Caki2 (cell line): Measurements from ENCODE around the gene SELPLG. TPM values are rescaled to one million over a fixed set of nuclear protein-coding genes. Genes with fewer than 3 reads are reported as not detected.

Experiments
- DNase-seq: peaks from one replicate; pipeline ENCODE4 v3.0.0-alpha.2; 2015; ENCODE audit warnings: low read depth
- in situ Hi-C: cut with HindIII; loops from 2 replicates; pipeline ENCODE4 v1.10.0; 2016; ENCODE audit warnings: low sequenced_read_pairs, low pct_unique_long_range_greater_than_20kb, mixed read lengths
- total RNA-seq: library from RNA; depleted of rRNA; stranded (reverse); fragments of >200 nt; shearing (Covaris generic); gene quantifications from 2 replicates; pipeline ENCODE4 v1.2.3, GENCODE V29; 2014; ENCODE audit warnings: low replicate concordance

Gene SELPLG
- total RNA-seq, 1 experiment from 2014 or later: not detected

GRCh38 chr12:108614041-108614440 lies 19.7 kb downstream of the SELPLG start:
- in situ Hi-C loops: no loop called here
- no peak for DNase-seq

GRCh38 chr12:108613548-108613947 lies 20.1 kb downstream of the SELPLG start:
- in situ Hi-C loops: no loop called here
- peak; percentile 71 for DNase-seq

DNA sequence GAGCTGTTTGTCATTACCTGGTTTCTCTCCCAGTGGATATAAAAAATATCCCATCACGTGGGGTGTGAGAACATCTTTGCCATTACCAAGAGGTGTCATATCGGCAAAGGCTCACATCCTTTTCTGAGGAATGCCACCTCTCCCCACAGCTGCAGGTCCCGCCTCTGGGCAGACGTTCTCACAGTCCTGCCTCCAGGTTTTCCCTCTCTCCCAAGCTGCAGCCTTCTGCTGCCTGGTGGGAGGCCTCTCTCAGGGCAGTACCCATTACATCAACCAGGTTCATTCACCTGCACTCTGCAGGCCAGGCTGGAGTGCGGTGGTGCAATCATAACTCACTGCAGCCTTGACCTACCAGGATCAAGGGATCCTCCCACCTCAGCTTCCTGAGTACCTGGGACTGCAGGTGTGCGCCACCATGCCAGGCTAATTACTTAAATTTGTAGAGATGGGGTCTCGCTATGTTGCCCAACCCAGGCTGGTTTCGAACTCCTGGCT lies 20.9 kb downstream of the SELPLG start:
- peak; percentile 51 for DNase-seq
- in situ Hi-C loops: no loop called here

GRCh38 chr12:108611884-108612415 lies 21.7 kb downstream of the SELPLG start:
- in situ Hi-C loops: no loop called here
- peak; percentile 63 for DNase-seq

- in situ Hi-C loops: no loop called here
- no peak for DNase-seq
These were observed 22.7 kb downstream of the SELPLG start for GRCh38 chr12:108610856-108611605.

DNA sequence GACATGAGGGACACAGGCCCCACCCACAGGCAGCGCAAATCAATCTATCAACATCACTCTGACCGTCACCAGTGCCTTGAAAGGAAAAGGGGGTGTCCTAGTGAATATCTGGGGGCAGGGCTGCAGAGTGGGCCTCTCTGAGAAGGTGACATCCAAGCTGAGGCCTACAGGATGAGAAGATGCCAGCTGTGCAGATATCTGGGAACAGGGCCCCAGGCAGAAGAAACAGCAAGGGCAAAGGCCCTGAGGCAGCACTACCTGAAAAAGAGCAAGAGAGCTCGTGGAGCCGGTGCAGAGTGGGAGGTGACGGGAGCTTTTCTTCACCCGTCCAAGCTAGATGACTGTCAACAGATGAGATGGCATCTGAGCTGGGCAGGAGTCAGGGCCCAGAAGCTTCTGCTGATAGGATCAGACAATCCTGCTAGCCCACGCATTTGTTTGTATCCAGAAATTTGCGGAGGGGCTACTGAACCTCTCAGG lies 23.3 kb downstream of the SELPLG start:
- DNase-seq: no peak
- in situ Hi-C loops: no loop called here

DNA sequence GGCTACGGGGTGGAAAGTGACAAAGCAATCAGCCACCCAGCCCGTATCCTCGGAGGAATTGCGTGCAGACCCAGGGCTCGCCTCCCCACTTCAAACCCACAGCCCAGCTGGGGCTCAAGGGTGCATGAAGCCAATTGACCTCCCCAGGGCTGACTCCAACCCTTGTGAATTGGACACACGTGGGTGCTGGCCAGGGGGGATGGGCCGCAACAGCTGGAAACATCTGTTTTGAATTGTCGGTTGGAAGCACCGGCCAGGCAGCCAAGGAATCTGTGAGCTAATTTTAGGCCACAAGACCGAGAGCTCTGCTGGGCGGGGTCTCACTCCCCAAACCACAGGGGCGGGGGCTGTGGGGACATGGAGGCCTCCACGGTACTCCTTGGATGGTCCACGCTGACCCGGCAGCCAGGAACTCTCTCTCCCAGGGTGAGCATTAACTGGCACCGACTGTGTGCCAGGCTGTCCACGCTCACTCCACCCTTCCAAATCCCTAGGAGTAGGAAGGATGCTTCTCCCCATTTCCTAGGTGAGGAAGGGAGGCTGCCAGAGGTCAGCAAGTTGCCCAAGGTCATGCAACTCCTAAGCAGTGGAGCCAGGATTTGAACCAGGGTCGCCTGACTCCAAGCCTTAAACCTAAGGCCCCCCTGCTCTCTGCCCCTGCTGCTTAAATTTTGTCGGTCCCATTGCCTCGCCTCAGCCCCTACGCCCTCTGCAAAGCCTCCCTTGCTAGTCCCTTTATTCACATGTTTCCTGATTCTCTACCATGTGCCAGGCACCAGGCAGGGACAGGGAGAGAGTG lies 24.0 kb downstream of the SELPLG start:
- in situ Hi-C loops: no loop called here

DNA sequence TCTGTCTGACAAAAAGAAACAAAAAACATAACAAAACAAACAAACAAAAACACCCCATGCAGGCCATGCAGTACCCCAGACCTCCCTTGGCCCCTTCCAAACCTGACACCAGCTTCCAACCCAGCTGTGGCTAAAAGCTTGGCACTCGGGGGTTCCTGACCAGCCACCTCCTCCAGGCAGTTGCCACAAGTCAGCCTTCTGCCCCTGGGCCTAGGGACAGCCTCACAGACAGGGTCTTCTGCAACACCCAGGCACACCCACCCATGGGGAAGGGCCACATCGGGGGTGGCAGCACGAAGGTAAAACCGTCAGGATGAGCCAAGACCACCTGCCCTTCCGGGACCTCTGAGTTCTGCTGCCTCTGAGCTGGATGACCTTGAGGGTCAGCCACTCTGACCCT lies 25.1 kb downstream of the SELPLG start:
- no peak for DNase-seq

More for the DNA sequence above, 24.0 kb downstream of the SELPLG start:
- no peak for DNase-seq

GRCh38 chr12:108607981-108608600 lies 25.6 kb downstream of the SELPLG start:
- DNase-seq: no peak
- in situ Hi-C loops: no loop called here

More for the DNA sequence above, 25.1 kb downstream of the SELPLG start:
- in situ Hi-C loops: no loop called here

DNA sequence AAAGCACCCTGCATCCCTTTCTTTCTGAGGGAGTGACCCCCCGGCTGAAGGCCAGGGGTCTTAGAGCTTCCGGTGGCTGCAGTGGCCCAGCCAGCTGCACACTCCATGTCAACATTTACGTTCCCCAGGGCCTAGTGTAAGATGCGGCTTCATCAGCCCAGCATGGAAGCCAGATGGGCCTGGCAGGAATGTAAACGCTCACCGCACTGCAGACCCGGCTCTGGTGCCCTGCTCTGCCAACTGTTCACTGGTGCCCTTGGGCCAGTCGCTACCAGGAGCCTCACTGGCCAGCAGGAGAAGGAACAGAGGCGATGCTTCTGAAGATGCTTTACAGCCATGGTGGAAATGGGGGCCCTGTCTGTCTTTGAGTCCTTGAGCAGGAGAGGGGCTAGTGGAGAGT lies 27.2 kb downstream of the SELPLG start:
- in situ Hi-C loops: no loop called here
- no peak for DNase-seq

GRCh38 chr12:108605690-108606406 lies 27.8 kb downstream of the SELPLG start:
- DNase-seq: no peak
- in situ Hi-C loops: no loop called here

DNA sequence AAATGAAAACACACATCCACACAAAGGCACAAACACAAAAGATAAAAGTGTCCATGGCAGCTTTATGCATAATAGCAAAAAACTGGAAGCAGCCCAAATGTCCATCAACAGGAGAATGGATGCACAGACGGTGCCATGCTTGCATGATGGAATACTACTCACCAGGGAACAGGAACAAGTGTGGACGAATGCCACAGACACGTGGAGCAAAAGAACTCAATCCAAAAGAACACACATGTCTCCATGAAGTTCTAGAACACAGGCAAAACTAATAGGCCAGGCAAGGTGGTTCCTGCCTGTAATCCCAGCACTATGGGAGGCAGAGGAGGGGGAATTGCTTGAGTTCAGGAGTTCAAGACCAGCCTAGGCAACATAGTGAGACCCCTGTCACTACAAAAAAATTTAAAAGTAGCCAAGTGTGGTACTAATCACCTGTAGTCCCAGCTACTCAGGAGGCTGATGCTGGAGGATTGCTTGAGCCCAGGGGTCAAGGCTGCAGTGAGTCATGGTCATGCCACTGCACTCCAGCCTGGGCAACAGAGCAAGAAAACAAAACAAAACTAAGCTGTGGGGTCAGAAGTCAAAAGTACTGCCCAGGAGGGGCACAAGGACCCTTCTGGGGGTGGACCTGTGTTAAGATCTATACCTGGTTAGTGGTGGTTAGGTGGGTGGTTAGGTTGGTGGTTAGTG lies 28.5 kb downstream of the SELPLG start:
- in situ Hi-C loops: no loop called here
- DNase-seq: peak; percentile 64

DNA sequence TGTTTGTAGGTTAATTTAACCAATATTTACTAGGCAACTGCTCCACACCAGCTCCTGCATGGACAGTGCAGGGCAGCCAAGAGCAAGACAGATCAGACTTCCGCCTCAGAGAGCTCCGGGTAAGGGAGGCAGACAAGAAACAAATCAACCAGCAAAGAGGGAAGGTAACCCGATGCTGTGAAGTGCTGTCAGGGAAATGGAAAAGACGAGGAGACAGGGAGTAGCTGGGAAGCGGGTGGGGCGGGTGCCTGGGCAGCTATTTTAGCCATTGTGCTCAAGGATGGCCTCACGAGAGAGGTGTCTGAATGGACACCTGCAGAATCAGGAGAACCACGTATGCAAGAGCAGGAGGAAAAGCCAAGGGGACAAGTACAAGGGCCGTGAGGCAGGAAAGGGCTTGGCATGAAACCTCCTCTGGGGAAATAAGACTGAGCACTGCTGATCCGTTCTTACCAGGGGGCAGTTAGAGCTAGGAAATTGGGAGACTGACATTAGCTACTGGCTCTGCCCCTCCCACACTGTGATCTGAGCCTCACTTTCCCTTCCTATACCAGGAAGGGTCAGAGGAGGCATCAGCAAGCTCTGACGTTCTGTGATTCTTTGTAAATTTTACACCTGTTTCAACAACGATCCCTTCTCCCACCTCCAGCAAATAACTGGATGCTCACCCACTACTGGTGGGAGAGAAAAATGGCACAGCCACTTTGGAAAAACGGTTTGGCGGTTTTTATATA lies 29.3 kb downstream of the SELPLG start:
- no peak for DNase-seq
- in situ Hi-C loops: no loop called here

DNA sequence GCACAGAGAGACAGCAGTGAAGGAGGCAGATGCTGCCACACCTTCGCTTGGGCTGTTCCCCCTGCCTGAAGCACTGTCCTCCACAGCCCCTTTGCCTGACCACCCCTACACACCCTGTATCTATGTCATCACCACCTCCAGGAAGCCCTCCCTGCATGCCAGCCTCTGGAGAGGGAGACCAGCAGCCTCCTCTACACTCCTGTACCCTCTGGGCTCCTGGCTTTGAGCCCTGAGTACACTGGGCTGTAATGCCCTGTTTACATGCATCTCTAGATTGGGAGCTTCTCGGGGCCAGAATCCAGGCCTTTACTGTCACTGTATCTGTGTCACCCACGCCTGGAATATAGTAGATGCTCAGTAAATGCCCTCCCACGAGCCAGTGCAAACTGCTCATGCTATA lies 30.0 kb downstream of the SELPLG start:
- in situ Hi-C loops: no loop called here
- no peak for DNase-seq

- in situ Hi-C loops: no loop called here
These were observed 30.6 kb downstream of the SELPLG start for GRCh38 chr12:108602976-108603704.

GRCh38 chr12:108602209-108602705 lies 31.4 kb downstream of the SELPLG start:
- in situ Hi-C loops: no loop called here
- no peak for DNase-seq

More at GRCh38 chr12:108602976-108603704, 30.6 kb downstream of the SELPLG start:
- no peak for DNase-seq
